ENCODE data around the gene TICAM2. TPM values are rescaled to one million over a fixed set of nuclear protein-coding genes. Genes with fewer than 3 reads are reported as not detected.

The TICAM2 gene
- total RNA-seq, 1 experiment from 2014 or later = not detected

DNA sequence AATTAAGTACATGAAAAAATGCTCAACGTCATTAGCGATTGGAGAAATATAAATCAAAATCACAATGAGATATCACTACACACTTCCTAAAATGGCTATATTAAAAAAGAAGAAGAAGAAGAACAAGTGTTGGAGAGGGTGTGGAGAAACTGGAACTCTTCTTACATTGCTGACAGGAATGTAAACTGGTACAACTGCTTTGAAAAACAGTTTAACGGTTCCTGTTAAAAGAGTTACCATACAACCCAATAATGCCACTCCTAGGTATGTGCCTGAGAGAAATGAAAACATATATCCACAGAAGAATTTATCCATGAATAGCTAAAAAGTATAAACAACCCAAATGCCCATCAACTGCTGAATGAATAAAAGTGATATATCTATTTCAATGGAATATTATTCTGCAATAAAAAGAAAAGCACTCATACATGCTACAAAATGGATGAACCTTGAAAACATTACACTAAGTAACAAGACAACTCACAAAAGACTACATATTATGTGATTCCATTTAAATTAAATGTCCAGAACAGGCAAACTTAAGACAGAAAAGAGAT is 66.7 kb downstream of the TICAM2 start:
- no peak overlapping the region for H3K27ac ChIP-seq (ENCODE audit: low read length)
- H3K4me3 ChIP-seq (ENCODE audit: low read length) = no peak overlapping the region
- no peak overlapping the region for H3K4me2 ChIP-seq (ENCODE audit: low read depth, low read length, poor library complexity, severe bottlenecking)
- H3K36me3 ChIP-seq (ENCODE audit: insufficient read depth, low read length) = peaks cover 62% of the 10 kb centered on the region
- H3K9me3 ChIP-seq (ENCODE audit: low read length) = no peaks in the 10 kb centered on the region
- no peak overlapping the region for H3K9ac ChIP-seq (ENCODE audit: low read length)
- H3K9me2 ChIP-seq (replicated peaks; ENCODE audit: insufficient read depth, low read length) = no peaks in the 10 kb centered on the region
- peaks cover 52% of the 10 kb centered on the region for H3K4me1 ChIP-seq (ENCODE audit: low read length)
- H3K27me3 ChIP-seq (ENCODE audit: low read length) = no peaks in the 10 kb centered on the region
- H4K20me1 ChIP-seq (ENCODE audit: insufficient read depth, low read depth, low read length) = no peaks in the 10 kb centered on the region; the same call in 1 of the 2 replicates
- H2AFZ ChIP-seq (ENCODE audit: low read length) = no peak overlapping the region
- DNase-seq = no peak
- peaks cover 100% of the 10 kb centered on the region for H3K79me2 ChIP-seq (ENCODE audit: low read length)

DNA sequence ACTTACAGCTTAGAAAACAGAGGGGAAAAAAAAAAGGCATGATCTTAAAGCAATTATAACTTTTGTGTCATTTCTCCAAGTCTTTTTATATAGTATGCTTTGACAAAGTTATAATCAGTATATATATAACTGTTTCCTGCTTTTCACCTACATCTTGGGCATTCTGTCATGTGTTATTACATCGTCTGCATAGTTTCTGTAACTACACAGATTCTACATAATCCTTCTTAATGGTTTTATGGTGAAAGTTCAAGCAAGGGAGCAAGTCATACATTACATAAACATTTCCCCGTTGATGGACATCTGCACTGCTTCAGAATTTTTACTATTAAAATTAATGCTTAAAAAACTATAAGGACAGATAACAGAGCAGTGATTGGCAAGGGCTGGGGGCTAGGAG is 69.8 kb downstream of the TICAM2 start:
- peaks cover 33% of the 10 kb centered on the region for H3K36me3 ChIP-seq (ENCODE audit: insufficient read depth, low read length)
- no peaks in the 10 kb centered on the region for H3K9me2 ChIP-seq (replicated peaks; ENCODE audit: insufficient read depth, low read length)
- no peak overlapping the region for H3K27ac ChIP-seq (ENCODE audit: low read length)
- H3K4me1 ChIP-seq (ENCODE audit: low read length) = peaks cover 28% of the 10 kb centered on the region
- no peaks in the 10 kb centered on the region for H3K27me3 ChIP-seq (ENCODE audit: low read length)
- H3K4me3 ChIP-seq (ENCODE audit: low read length) = no peak overlapping the region
- no peaks in the 10 kb centered on the region for H3K9me3 ChIP-seq (ENCODE audit: low read length)
- no peak overlapping the region for H3K9ac ChIP-seq (ENCODE audit: low read length)
- H4K20me1 ChIP-seq (ENCODE audit: insufficient read depth, low read depth, low read length) = no peaks in the 10 kb centered on the region; the same call in 1 of the 2 replicates
- DNase-seq = no peak
- peaks cover 99% of the 10 kb centered on the region for H3K79me2 ChIP-seq (ENCODE audit: low read length)
- H3K4me2 ChIP-seq (ENCODE audit: low read depth, low read length, poor library complexity, severe bottlenecking) = no peak overlapping the region
- no peak overlapping the region for H2AFZ ChIP-seq (ENCODE audit: low read length)

DNA sequence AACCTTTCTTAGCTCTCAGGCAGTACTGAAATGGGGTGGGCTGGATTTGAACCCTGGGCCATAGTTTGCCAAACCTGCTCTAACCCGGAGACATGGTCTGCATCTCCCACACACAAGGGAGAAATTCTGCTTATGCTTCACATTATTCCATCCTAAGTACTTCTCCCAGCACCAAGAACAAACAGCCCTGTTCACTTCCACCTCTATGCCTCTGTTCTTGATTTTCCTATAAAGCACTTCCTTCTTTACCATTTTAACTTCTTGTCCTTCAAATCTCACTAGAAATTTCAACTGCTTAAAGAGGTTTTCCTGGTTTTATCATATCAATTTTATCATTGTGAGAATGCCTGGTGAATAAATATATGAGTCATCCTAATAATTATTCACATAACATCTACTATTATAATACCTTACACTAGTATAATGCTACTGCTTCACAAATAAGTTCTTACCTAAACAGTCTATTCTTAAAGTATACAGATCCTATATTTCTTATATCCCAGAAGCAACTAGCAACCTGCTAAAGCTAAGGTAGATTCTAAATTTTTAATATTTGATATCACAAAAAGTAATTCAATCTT is 70.4 kb downstream of the TICAM2 start:
- Histone ChIP-seq H3K36me3 (ENCODE audit: insufficient read depth, low read length) (peaks cover 27% of the 10 kb centered on the region), H3K9me3 (ENCODE audit: low read length) (no peaks in the 10 kb centered on the region), H3K4me2 (ENCODE audit: low read depth, low read length, poor library complexity, severe bottlenecking) (no peak overlapping the region), H3K9ac (ENCODE audit: low read length) (no peak overlapping the region), H3K9me2 (replicated peaks; ENCODE audit: insufficient read depth, low read length) (no peaks in the 10 kb centered on the region), H3K4me1 (ENCODE audit: low read length) (peaks cover 28% of the 10 kb centered on the region), H3K27me3 (ENCODE audit: low read length) (no peaks in the 10 kb centered on the region), H3K79me2 (ENCODE audit: low read length) (peaks cover 99% of the 10 kb centered on the region), H4K20me1 (ENCODE audit: insufficient read depth, low read depth, low read length) (peaks cover 3% of the 10 kb centered on the region; the same call in 1 of the 2 replicates), H3K4me3 (ENCODE audit: low read length) (no peak overlapping the region), H3K27ac (ENCODE audit: low read length) (no peak overlapping the region), H2AFZ (ENCODE audit: low read length) (no peak overlapping the region)
- DNase-seq = no peak

DNA sequence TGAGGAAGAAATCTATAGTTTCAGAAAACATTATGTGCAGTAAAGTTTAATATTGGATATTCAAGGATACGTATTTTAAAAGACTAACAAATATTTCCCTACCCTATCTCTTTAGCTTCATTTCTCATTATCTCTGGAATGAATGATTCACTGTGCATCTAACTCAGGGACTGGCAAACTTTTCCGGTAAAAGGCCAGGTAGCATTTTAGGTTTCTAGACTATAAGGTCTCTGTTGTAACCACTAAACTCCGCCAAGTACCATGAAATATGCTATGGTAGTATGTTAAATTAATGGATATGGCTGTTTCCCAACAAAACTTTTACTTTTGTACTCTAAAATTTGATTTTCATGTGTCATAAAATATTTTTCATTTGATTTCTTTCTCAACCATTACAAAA is 70.9 kb downstream of the TICAM2 start:
- Histone ChIP-seq H3K4me2 (ENCODE audit: low read depth, low read length, poor library complexity, severe bottlenecking) (no peak overlapping the region), H3K79me2 (ENCODE audit: low read length) (peaks cover 99% of the 10 kb centered on the region), H3K36me3 (ENCODE audit: insufficient read depth, low read length) (peaks cover 22% of the 10 kb centered on the region), H4K20me1 (ENCODE audit: insufficient read depth, low read depth, low read length) (peaks cover 3% of the 10 kb centered on the region; the same call in 1 of the 2 replicates), H3K27me3 (ENCODE audit: low read length) (no peaks in the 10 kb centered on the region), H3K4me1 (ENCODE audit: low read length) (peaks cover 28% of the 10 kb centered on the region), H3K9me2 (replicated peaks; ENCODE audit: insufficient read depth, low read length) (no peaks in the 10 kb centered on the region), H3K9ac (ENCODE audit: low read length) (no peak overlapping the region), H3K27ac (ENCODE audit: low read length) (no peak overlapping the region), H2AFZ (ENCODE audit: low read length) (no peak overlapping the region), H3K4me3 (ENCODE audit: low read length) (no peak overlapping the region), H3K9me3 (ENCODE audit: low read length) (no peaks in the 10 kb centered on the region)
- no peak for DNase-seq

DNA sequence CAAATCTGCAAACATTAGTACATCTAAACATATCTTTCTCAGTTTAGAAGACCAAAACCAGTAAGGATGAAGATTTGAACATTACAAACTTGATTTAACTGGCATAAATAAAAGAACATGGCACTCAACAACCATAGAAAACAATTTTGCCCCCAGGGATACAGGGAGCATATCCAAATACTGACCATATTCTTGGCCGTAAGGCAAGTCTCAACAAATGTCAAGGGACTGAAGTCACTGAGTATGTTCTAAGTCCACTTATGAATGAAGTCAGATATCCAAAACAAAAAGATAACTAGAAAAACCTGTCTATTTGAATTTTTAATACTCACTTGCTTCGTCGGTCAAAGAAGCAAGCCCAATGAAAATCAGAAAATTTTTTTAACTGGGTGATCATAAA is 71.9 kb downstream of the TICAM2 start:
- Histone ChIP-seq H3K36me3 (ENCODE audit: insufficient read depth, low read length) (peaks cover 19% of the 10 kb centered on the region), H3K4me1 (ENCODE audit: low read length) (peaks cover 28% of the 10 kb centered on the region), H3K9ac (ENCODE audit: low read length) (no peak overlapping the region), H3K9me2 (replicated peaks; ENCODE audit: insufficient read depth, low read length) (no peaks in the 10 kb centered on the region), H3K79me2 (ENCODE audit: low read length) (peaks cover 98% of the 10 kb centered on the region), H2AFZ (ENCODE audit: low read length) (no peak overlapping the region), H3K27ac (ENCODE audit: low read length) (no peak overlapping the region), H3K9me3 (ENCODE audit: low read length) (no peaks in the 10 kb centered on the region), H3K27me3 (ENCODE audit: low read length) (no peaks in the 10 kb centered on the region), H3K4me3 (ENCODE audit: low read length) (no peak overlapping the region), H3K4me2 (ENCODE audit: low read depth, low read length, poor library complexity, severe bottlenecking) (no peak overlapping the region), H4K20me1 (ENCODE audit: insufficient read depth, low read depth, low read length) (peaks cover 3% of the 10 kb centered on the region; the same call in 1 of the 2 replicates)
- DNase-seq = no peak

Other genes starting within 250 kb of the TICAM2 start
- gene FEM1C, start 57.7 kb downstream of the TICAM2 start, total RNA-seq (2014; rRNA removed; shearing (Covaris generic); ENCODE audit: low replicate concordance) = 7.6 and 16.8 TPM in 2 replicates
- 60.8 and 61.1 TPM in 2 replicates for gene TMED7, start 23.6 kb upstream of the TICAM2 start, total RNA-seq (2014; rRNA removed; shearing (Covaris generic); ENCODE audit: low replicate concordance)
- not detected in 2 replicates for gene CDO1, start 214.2 kb upstream of the TICAM2 start, total RNA-seq (2014; rRNA removed; shearing (Covaris generic); ENCODE audit: low replicate concordance)
- gene ATG12, start 239.1 kb upstream of the TICAM2 start, total RNA-seq (2014; rRNA removed; shearing (Covaris generic); ENCODE audit: low replicate concordance) = 34.2 and 59.3 TPM in 2 replicates
- gene AP3S1, start 239.5 kb upstream of the TICAM2 start, total RNA-seq (2014; rRNA removed; shearing (Covaris generic); ENCODE audit: low replicate concordance) = 137 and 188 TPM in 2 replicates

All from Karpas-422 (cell line).